IPS-18a (cell line): ENCODE results near the gene RAB15.

Source experiments
- H3K27ac ChIP-seq: one replicate; pipeline ENCODE4 v1.5.1; 2013; ENCODE audit warnings: low read length
- H3K27me3 ChIP-seq: one replicate; pipeline ENCODE4 v1.6.1; 2013; ENCODE audit warnings: mild to moderate bottlenecking, low read length; ENCODE audit not compliant: control insufficient read depth, insufficient read depth
- H3K36me3 ChIP-seq: one replicate; pipeline ENCODE4 v1.6.1; 2013; ENCODE audit warnings: low read depth, low read length; ENCODE audit not compliant: control insufficient read depth
- H3K4me1 ChIP-seq: one replicate; pipeline ENCODE4 v1.6.1; 2013; ENCODE audit warnings: low read depth, low read length; ENCODE audit not compliant: control insufficient read depth
- H3K4me3 ChIP-seq: one replicate; pipeline ENCODE4 v1.5.1; 2013; ENCODE audit warnings: low read length
- H3K9ac ChIP-seq: one replicate; pipeline ENCODE4 v1.6.1; 2013; ENCODE audit warnings: mild to moderate bottlenecking, low read length, moderate library complexity
- H3K9me3 ChIP-seq: one replicate; pipeline ENCODE4 v1.6.1; 2013; ENCODE audit warnings: low read depth, low read length; ENCODE audit not compliant: control insufficient read depth

RAB15 gene

GRCh38 chr14:64986648-64987437 is 14.7 kb upstream of the RAB15 start, which contains the start of gene FNTB:
FNTB (plus strand) TSS chr14:64986895; CDS start chr14:64986954, 59 bp downstream.
- H3K9me3 ChIP-seq, result no peaks in the 10 kb centered on the region
- H3K4me3 ChIP-seq, result peak within 1 kb of the TSS; percentile 97
- peak within 1 kb of the TSS; percentile 89 for H3K27ac ChIP-seq
- peaks cover 6% of the 10 kb centered on the region for H3K4me1 ChIP-seq
- peaks cover 17% of the 10 kb centered on the region for H3K27me3 ChIP-seq
- no peaks in the 10 kb centered on the region for H3K36me3 ChIP-seq
- H3K9ac ChIP-seq, result peak within 1 kb of the TSS; percentile 53

- Histone ChIP-seq H3K27ac (no peak overlapping the region), H3K27me3 (peaks cover 17% of the 10 kb centered on the region), H3K36me3 (no peaks in the 10 kb centered on the region), H3K4me3 (peak overlapping the region; percentile 67), H3K9me3 (no peaks in the 10 kb centered on the region), H3K9ac (no peak overlapping the region), H3K4me1 (peaks cover 12% of the 10 kb centered on the region)
These were observed 11.5 kb upstream of the RAB15 start for GRCh38 chr14:64983439-64984310.

- Histone ChIP-seq H3K27me3 (no peaks in the 10 kb centered on the region), H3K9ac (no peak overlapping the region), H3K9me3 (no peaks in the 10 kb centered on the region), H3K36me3 (no peaks in the 10 kb centered on the region), H3K4me1 (peaks cover 16% of the 10 kb centered on the region), H3K27ac (no peak overlapping the region), H3K4me3 (no peak overlapping the region)
These were observed 7.4 kb upstream of the RAB15 start for GRCh38 chr14:64979336-64980074.

GRCh38 chr14:64974563-64974962 is 2.4 kb upstream of the RAB15 start:
- Histone ChIP-seq H3K27me3 (peaks cover 25% of the 10 kb centered on the region), H3K36me3 (no peaks in the 10 kb centered on the region), H3K4me3 (no peak overlapping the region), H3K9ac (no peak overlapping the region), H3K4me1 (peaks cover 22% of the 10 kb centered on the region), H3K27ac (no peak overlapping the region), H3K9me3 (no peaks in the 10 kb centered on the region)

GRCh38 chr14:64973826-64974225 is 1.7 kb upstream of the RAB15 start:
- H3K9ac ChIP-seq, result no peak overlapping the region
- H3K36me3 ChIP-seq, result no peaks in the 10 kb centered on the region
- no peak overlapping the region for H3K4me3 ChIP-seq
- no peak overlapping the region for H3K27ac ChIP-seq
- peaks cover 25% of the 10 kb centered on the region for H3K27me3 ChIP-seq
- peaks cover 22% of the 10 kb centered on the region for H3K4me1 ChIP-seq
- no peaks in the 10 kb centered on the region for H3K9me3 ChIP-seq

- Histone ChIP-seq H3K27ac (no peak overlapping the region), H3K27me3 (peaks cover 25% of the 10 kb centered on the region), H3K4me3 (peak overlapping the region; percentile 56), H3K4me1 (peaks cover 27% of the 10 kb centered on the region), H3K9ac (no peak overlapping the region), H3K9me3 (no peaks in the 10 kb centered on the region), H3K36me3 (no peaks in the 10 kb centered on the region)
These were observed 898 bp upstream of the RAB15 start for GRCh38 chr14:64973026-64973442.

GRCh38 chr14:64971491-64971942 is 619 bp downstream of the RAB15 start:
- Histone ChIP-seq H3K9me3 (no peaks in the 10 kb centered on the region), H3K36me3 (no peaks in the 10 kb centered on the region), H3K27me3 (peaks cover 25% of the 10 kb centered on the region), H3K4me1 (peaks cover 21% of the 10 kb centered on the region), H3K9ac (peak overlapping the region; percentile 12), H3K27ac (no peak overlapping the region), H3K4me3 (peak overlapping the region; percentile 66)

GRCh38 chr14:64970776-64971477 is 1.2 kb downstream of the RAB15 start:
- no peaks in the 10 kb centered on the region for H3K9me3 ChIP-seq
- H3K27ac ChIP-seq, result no peak overlapping the region
- peaks cover 25% of the 10 kb centered on the region for H3K27me3 ChIP-seq
- peak overlapping the region; percentile 66 for H3K4me3 ChIP-seq
- H3K36me3 ChIP-seq, result no peaks in the 10 kb centered on the region
- peaks cover 21% of the 10 kb centered on the region for H3K4me1 ChIP-seq
- peak overlapping the region; percentile 12 for H3K9ac ChIP-seq

- H3K4me1 ChIP-seq, result peaks cover 21% of the 10 kb centered on the region
- H3K9ac ChIP-seq, result no peak overlapping the region
- H3K27ac ChIP-seq, result no peak overlapping the region
- peaks cover 25% of the 10 kb centered on the region for H3K27me3 ChIP-seq
- H3K4me3 ChIP-seq, result no peak overlapping the region
- no peaks in the 10 kb centered on the region for H3K36me3 ChIP-seq
- H3K9me3 ChIP-seq, result no peaks in the 10 kb centered on the region
These were observed 2.1 kb downstream of the RAB15 start for GRCh38 chr14:64970041-64970440.

GRCh38 chr14:64968651-64969050 is 3.5 kb downstream of the RAB15 start:
- Histone ChIP-seq H3K27ac (no peak overlapping the region), H3K4me3 (no peak overlapping the region), H3K27me3 (peaks cover 25% of the 10 kb centered on the region), H3K9me3 (no peaks in the 10 kb centered on the region), H3K4me1 (peaks cover 21% of the 10 kb centered on the region), H3K36me3 (no peaks in the 10 kb centered on the region), H3K9ac (no peak overlapping the region)
